Tibial artery (tissue), 4 donors: Measurements from ENCODE around the gene FMNL3.
"Not testable (repeated sequence)": the region's sequence is repeated elsewhere in the genome, so short reads cannot be mapped to it uniquely, and the experiment has no call there.

Experiments
- DNase-seq, 2 donors: peaks; one replicate each; pipeline ENCODE4 v3.0.0-alpha.2; 2019
- H3K27ac ChIP-seq, 2 donors: fragments of 200-600 bp; sonication (generic) in 1 of 2; 1 replicate in 1 of 2; 2 replicates in 1 of 2; pipeline ENCODE4 v1.5.1; 2018 to 2019; ENCODE audit warnings: mild to moderate bottlenecking in 1 of 2
- H3K27me3 ChIP-seq, 2 donors: fragments of 200-600 bp; sonication (generic) in 1 of 2; one replicate each; pipeline versions ENCODE4 v1.5.1 to v1.6.0; 2016 to 2019
- H3K36me3 ChIP-seq, 3 donors: fragments of 200-600 bp; sonication (generic) in 2 of 3; one replicate each; pipeline ENCODE4 v1.5.1; 2016 to 2019; ENCODE audit warnings: mild to moderate bottlenecking in 2 of 3
- H3K4me1 ChIP-seq, 4 donors: fragments of 200-600 bp; sonication (generic) in 2 of 4; 1 replicate in 3 of 4; 2 replicates in 1 of 4; pipeline ENCODE4 v1.5.1; 2016 to 2019
- H3K4me3 ChIP-seq, 2 donors: fragments of 200-600 bp; sonication (generic) in 1 of 2; 1 replicate in 1 of 2; 2 replicates in 1 of 2; pipeline ENCODE4 v1.5.1; 2018 to 2019; ENCODE audit warnings: mild to moderate bottlenecking in 2 of 2
- H3K9me3 ChIP-seq, 3 donors: fragments of 200-600 bp; sonication (generic) in 1 of 3; one replicate each; pipeline ENCODE4 v1.5.1; 2016 to 2019
- CTCF ChIP-seq, 2 experiments: fragments of 200-600 bp in 1 of 2; fragments of 450-650 bp in 1 of 2; IDR thresholded peaks; one replicate each; pipeline ENCODE4 v1.5.1; 2017 to 2019; ENCODE audit warnings: antibody characterized with exemption in 2 of 2, mild to moderate bottlenecking in 1 of 2, moderate library complexity in 1 of 2
- intact Hi-C: fragments of 100-400 bp; cut with DNase I; formaldehyde crosslinking; loops from one replicate; pipeline ENCODE4 v1.15.0; 2023; ENCODE audit warnings: low total_unique reads

FMNL3 gene

DNA sequence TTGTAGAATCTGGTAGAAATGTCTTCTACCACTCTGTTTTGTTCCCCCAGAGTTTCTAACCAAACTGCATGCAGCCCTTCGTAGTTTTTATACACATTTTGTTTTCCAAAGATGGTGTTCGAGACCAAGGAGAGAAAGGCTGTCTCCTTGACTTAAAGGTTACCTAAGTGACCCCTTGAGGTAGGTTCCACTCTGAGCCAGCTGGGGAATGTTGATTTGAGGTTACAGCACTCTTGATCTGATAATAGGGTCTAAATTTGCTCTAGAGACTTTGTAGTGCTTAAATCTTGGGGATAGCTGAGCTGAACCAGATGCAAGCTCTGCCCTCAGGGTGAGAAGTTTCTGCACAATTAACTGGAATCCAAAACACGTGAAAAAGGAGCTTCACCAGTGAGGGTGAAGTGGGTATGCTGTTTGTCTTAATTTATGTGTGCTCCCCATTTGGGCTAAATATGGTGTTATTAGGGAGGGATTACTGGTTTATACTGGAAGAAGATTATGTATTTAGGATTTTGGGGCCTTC is 37.2 kb upstream of the FMNL3 start:
- no peak overlapping the region for H3K4me3 ChIP-seq
- intact Hi-C loops, result loop anchor here (5.0 to 10.0 kb wide), 2 partner anchors 90 to 377 kb away; partner anchors contain the start of gene SPATS2
- no peaks in the 10 kb centered on the region for H3K27me3 ChIP-seq
- H3K36me3 ChIP-seq, result no peaks in the 10 kb centered on the region
- no peaks in the 10 kb centered on the region for H3K9me3 ChIP-seq
- DNase-seq, result no peak
- peaks cover 0 to 72% (median 50%) of the 10 kb centered on the region in 4 donors for H3K4me1 ChIP-seq
- peak overlapping the region in 1 of 2 donors; percentile 7 for H3K27ac ChIP-seq
- TF ChIP-seq CTCF (IDR thresholded peaks at IDR 0.05), result no peak

DNA sequence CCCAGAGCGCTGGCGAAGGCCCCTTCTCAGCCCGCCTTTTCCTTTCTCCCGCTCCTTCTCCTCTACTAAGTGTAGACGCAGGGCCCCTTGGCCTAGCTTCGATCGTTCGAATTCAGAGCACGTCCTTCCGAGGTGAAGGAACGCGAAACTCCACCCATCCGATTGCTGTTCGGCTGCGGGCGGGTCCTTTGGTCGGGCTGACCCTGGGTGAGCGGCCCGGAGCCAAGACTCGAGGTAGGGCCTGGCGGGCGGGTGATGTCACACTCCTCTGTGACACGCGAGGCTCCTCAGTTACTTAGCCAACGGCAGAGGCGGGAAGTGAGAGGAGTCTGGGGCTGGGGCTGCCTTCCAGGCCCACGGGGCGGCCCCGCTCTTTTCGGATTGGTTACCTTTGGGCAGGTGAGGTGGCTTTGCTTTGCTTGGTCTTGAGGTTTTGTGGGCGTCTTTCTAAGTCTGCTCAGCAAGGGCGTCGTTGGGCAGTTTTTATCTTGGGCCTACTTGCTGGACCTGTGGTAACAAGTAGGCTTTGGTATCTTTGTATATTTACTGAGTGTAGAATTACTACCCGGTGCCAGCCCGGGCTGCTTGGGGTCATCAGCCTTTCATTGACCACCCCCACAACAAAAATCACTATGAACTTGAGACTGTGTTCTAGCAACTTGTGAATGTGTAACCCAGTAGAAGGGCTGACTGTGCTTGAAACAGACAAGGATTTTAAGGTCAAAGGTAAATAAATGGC is 34.8 kb upstream of the FMNL3 start:
- peaks cover 0 to 49% (median 37%) of the 10 kb centered on the region in 4 donors for H3K4me1 ChIP-seq

GRCh38 chr12:49740930-49741881 is 34.0 kb upstream of the FMNL3 start, which contains the start of gene TMBIM6:
Gene TMBIM6, plus strand, starts transcription at chr12:49741557. Its CDS starts 10,937 bp downstream, at chr12:49752494.
- peak; percentile 100 for DNase-seq
- Histone ChIP-seq H3K27ac (peak within 1 kb of the TSS; percentile 91 to 95), H3K36me3 (no peaks in the 10 kb centered on the region), H3K4me3 (peak within 1 kb of the TSS; percentile 65 to 70), H3K9me3 (no peaks in the 10 kb centered on the region), H3K4me1 (peaks cover 0 to 41% (median 35%) of the 10 kb centered on the region in 4 donors), H3K27me3 (no peaks in the 10 kb centered on the region)
- intact Hi-C loops, result loop anchor here (5.0 to 10.0 kb wide), 2 partner anchors 94 to 374 kb away; partner anchors contain the start of gene SPATS2
- peak; percentile 95 to 96 for TF ChIP-seq CTCF (IDR thresholded peaks at IDR 0.05)

More for the DNA sequence above, 34.8 kb upstream of the FMNL3 start:
- Histone ChIP-seq H3K36me3 (no peaks in the 10 kb centered on the region), H3K27ac (peak overlapping the region; percentile 91 to 95), H3K4me3 (peak overlapping the region; percentile 65 to 70), H3K27me3 (no peaks in the 10 kb centered on the region), H3K9me3 (no peaks in the 10 kb centered on the region)
- DNase-seq, result peak; percentile 91 to 92
- TF ChIP-seq CTCF (IDR thresholded peaks at IDR 0.05), result no peak
- intact Hi-C loops, result loop anchor here (5.0 to 10.0 kb wide), 2 partner anchors 93 to 375 kb away; partner anchors contain the start of gene SPATS2

DNA sequence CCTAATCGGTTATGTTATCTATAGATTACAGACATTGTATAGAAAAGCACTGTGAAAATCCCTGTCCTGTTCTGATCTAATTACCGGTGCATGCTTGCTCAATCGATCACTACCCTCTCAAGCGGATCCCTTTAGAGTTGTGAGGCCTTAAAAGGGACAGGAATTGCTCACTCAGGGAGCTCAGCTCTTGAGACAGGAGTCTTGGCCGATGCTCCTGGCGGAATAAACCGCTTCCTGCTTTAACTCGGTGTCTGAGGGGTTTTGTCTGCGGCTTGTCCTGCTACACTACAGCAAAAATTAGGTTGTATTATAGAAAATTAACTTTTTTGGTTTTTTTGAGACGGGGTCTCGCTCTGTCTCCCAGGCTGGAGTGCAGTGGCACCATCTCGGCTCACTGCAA is 33.1 kb upstream of the FMNL3 start:
- H3K4me3 ChIP-seq, DNase-seq, H3K36me3 ChIP-seq, H3K9me3 ChIP-seq, H3K27me3 ChIP-seq: not testable (repeated sequence)
- Histone ChIP-seq H3K4me1 (peaks cover 0 to 32% (median 31%) of the 10 kb centered on the region in 4 donors), H3K27ac (peak overlapping the region in 1 of 2 donors; percentile 91)
- intact Hi-C loops, result loop anchor here (5.0 to 10.0 kb wide), 2 partner anchors 95 to 373 kb away; partner anchors contain the start of gene SPATS2

GRCh38 chr12:49738721-49739120 is 31.5 kb upstream of the FMNL3 start:
- peaks cover 0 to 17% (median 15%) of the 10 kb centered on the region in 4 donors for H3K4me1 ChIP-seq
- H3K27me3 ChIP-seq, result not testable (repeated sequence)

GRCh38 chr12:49734900-49735299 is 27.7 kb upstream of the FMNL3 start:
- H3K9me3 ChIP-seq, intact Hi-C loops, H3K4me3 ChIP-seq, H3K4me1 ChIP-seq, H3K27me3 ChIP-seq, H3K27ac ChIP-seq, H3K36me3 ChIP-seq, DNase-seq: not testable (repeated sequence)

More at GRCh38 chr12:49738721-49739120, 31.5 kb upstream of the FMNL3 start:
- H3K4me3 ChIP-seq, H3K9me3 ChIP-seq, H3K27ac ChIP-seq, DNase-seq, H3K36me3 ChIP-seq, intact Hi-C loops: not testable (repeated sequence)
